ENCODE measurements around the gene TRPC4.

- TF ChIP-seq POLR2A (IDR thresholded peaks at IDR 0.05; ENCODE audit: low read depth, low read length) (no peak), EZH2 (IDR thresholded peaks at IDR 0.05; ENCODE audit: borderline replicate concordance, low read depth, low read length, severe bottlenecking) (no peak), MAX (IDR thresholded peaks at IDR 0.05; ENCODE audit: insufficient read depth, insufficient read length) (peak; percentile 63), JUN (IDR thresholded peaks at IDR 0.05; ENCODE audit: borderline replicate concordance, insufficient read depth, insufficient read length, low read depth) (peak; percentile 39), POLR2AphosphoS5 (IDR thresholded peaks at IDR 0.05; ENCODE audit: insufficient read depth, low read depth, low read length) (no peak)
- TF ChIP-seq, protein P1, sequence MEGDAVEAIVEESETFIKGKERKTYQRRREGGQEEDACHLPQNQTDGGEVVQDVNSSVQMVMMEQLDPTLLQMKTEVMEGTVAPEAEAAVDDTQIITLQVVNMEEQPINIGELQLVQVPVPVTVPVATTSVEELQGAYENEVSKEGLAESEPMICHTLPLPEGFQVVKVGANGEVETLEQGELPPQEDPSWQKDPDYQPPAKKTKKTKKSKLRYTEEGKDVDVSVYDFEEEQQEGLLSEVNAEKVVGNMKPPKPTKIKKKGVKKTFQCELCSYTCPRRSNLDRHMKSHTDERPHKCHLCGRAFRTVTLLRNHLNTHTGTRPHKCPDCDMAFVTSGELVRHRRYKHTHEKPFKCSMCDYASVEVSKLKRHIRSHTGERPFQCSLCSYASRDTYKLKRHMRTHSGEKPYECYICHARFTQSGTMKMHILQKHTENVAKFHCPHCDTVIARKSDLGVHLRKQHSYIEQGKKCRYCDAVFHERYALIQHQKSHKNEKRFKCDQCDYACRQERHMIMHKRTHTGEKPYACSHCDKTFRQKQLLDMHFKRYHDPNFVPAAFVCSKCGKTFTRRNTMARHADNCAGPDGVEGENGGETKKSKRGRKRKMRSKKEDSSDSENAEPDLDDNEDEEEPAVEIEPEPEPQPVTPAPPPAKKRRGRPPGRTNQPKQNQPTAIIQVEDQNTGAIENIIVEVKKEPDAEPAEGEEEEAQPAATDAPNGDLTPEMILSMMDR (IDR thresholded peaks at IDR 0.05; ENCODE audit: extremely low read depth in 1 of 2, insufficient read depth in 1 of 2, low read depth in 1 of 2, low read length in 2 of 2) = no peak
Observed at GRCh38 chr13:37701972-37702371, 167.6 kb downstream of the TRPC4 start.

All from endothelial cell of umbilical vein (primary cell).